Measurements from ENCODE around the gene KANSL2. TPM values are rescaled to one million over a fixed set of nuclear protein-coding genes. Genes with fewer than 3 reads are reported as not detected.

Gene KANSL2
- total RNA-seq, 1 experiment from 2014 or later = 56.6 TPM

DNA sequence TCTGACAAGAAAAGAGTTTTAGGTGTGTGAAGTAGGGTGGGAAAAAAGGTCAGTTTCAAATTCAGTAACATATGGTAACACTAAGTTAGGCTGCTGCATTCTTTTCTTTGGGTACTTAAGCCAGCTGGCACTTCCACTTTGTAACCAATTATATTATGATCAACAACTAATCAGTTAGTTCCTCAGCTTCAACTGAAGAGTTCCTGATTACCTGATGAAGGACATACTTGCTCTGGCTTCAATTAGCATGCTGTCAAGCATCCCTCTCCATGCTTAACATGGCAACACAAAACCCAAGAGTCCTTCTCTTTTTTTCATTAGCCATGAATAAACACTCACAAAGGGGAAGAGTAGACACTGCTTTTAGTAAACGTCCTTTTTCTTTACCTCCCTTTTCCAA lies 6.8 kb upstream of the KANSL2 start:
- H4K8ac ChIP-seq (replicated peaks; ENCODE audit: insufficient read length, low read depth, low read length) = no peak overlapping the region
- H4K5ac ChIP-seq (ENCODE audit: insufficient read length, low read depth, low read length) = no peak overlapping the region
- Mint-ChIP-seq H3K27me3 (ENCODE audit: low read depth) (no peaks in the 10 kb centered on the region), H3K36me3 (ENCODE audit: insufficient read depth in 1 of 3, low read depth in 3 of 3) (peaks cover 15 to 56% (median 31%) of the 10 kb centered on the region in 3 experiments; a peak in 6 of 7 replicates), H3K4me1 (no peaks in the 10 kb centered on the region), H3K9me3 (no peaks in the 10 kb centered on the region), H3K27ac (peak overlapping the region in 1 of 3 experiments; percentile 40; a peak in 1 of 7 replicates), H3K4me3 (no peak overlapping the region)
- no peak overlapping the region for H3K9ac ChIP-seq (ENCODE audit: extremely low read depth, insufficient read length, low read length)
- no peak overlapping the region for H2BK120ac ChIP-seq (ENCODE audit: low read depth, low read length, poor library complexity, severe bottlenecking)
- peaks cover 5% of the 10 kb centered on the region for H3K79me2 ChIP-seq (ENCODE audit: insufficient read depth, low read length)
- no peak overlapping the region for H4K91ac ChIP-seq (ENCODE audit: insufficient read length, low read depth, low read length)
- H2BK15ac ChIP-seq (ENCODE audit: low read depth, low read length) = no peak overlapping the region
- no peak overlapping the region for H2BK12ac ChIP-seq (ENCODE audit: insufficient read length, low read depth, low read length)
- H2AFZ ChIP-seq (ENCODE audit: low read length) = no peak overlapping the region
- H3K9me3 ChIP-seq (ENCODE audit: control insufficient read depth, low read depth, low read length) = no peaks in the 10 kb centered on the region
- no peak overlapping the region for H3T11ph ChIP-seq (ENCODE audit: low read length)
- no peaks in the 10 kb centered on the region for H4K20me1 ChIP-seq (ENCODE audit: control insufficient read depth, insufficient read depth, insufficient read length)
- no peak overlapping the region for H3K23ac ChIP-seq (ENCODE audit: insufficient read length, low read depth, low read length)
- no peak overlapping the region for H3K4me2 ChIP-seq (ENCODE audit: insufficient read depth, insufficient read length, low read length)
- no peak overlapping the region for H2BK20ac ChIP-seq (ENCODE audit: low read depth, low read length, poor library complexity, severe bottlenecking)
- no peaks in the 10 kb centered on the region for H3K27me3 ChIP-seq (ENCODE audit: insufficient read depth, low read length)
- WGBS (ENCODE audit: extremely low coverage, insufficient read length, low lambda C conversion rate) = no CpG with 5 or more reads among the region's 1 CpG
- H3K27ac ChIP-seq (ENCODE audit: insufficient read length, low read depth, low read length) = no peak overlapping the region
- H2AK5ac ChIP-seq (ENCODE audit: insufficient read length, low read length) = no peak overlapping the region
- no peak overlapping the region for H3K18ac ChIP-seq (ENCODE audit: insufficient read length, low read depth, low read length)
- H3K56ac ChIP-seq (ENCODE audit: insufficient read length, low read depth, low read length) = no peak overlapping the region
- TF ChIP-seq, protein P1, sequence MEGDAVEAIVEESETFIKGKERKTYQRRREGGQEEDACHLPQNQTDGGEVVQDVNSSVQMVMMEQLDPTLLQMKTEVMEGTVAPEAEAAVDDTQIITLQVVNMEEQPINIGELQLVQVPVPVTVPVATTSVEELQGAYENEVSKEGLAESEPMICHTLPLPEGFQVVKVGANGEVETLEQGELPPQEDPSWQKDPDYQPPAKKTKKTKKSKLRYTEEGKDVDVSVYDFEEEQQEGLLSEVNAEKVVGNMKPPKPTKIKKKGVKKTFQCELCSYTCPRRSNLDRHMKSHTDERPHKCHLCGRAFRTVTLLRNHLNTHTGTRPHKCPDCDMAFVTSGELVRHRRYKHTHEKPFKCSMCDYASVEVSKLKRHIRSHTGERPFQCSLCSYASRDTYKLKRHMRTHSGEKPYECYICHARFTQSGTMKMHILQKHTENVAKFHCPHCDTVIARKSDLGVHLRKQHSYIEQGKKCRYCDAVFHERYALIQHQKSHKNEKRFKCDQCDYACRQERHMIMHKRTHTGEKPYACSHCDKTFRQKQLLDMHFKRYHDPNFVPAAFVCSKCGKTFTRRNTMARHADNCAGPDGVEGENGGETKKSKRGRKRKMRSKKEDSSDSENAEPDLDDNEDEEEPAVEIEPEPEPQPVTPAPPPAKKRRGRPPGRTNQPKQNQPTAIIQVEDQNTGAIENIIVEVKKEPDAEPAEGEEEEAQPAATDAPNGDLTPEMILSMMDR (conservative IDR thresholded peaks at IDR 0.05) = no peak
- no peak overlapping the region for H2BK5ac ChIP-seq (ENCODE audit: insufficient read length, low read length)
- no peak overlapping the region for H3K4ac ChIP-seq (ENCODE audit: low read depth, low read length)
- H3K23me2 ChIP-seq (ENCODE audit: insufficient read length, low read depth, low read length, poor library complexity, severe bottlenecking) = no peaks in the 10 kb centered on the region
- H3K79me1 ChIP-seq (ENCODE audit: insufficient read depth, low read depth, low read length, poor library complexity, severe bottlenecking) = peaks cover 4% of the 10 kb centered on the region
- H3K4me1 ChIP-seq (ENCODE audit: insufficient read depth, low read length) = no peaks in the 10 kb centered on the region
- no peak for DNase-seq
- no peak overlapping the region for H3K14ac ChIP-seq (ENCODE audit: insufficient read depth, low read length)

All from H9 (cell line).